ENCODE results near the gene CAPN11.
"Not testable (repeated sequence)": the region's sequence is repeated elsewhere in the genome, so short reads cannot be mapped to it uniquely, and the experiment has no call there.

The CAPN11 gene

DNA sequence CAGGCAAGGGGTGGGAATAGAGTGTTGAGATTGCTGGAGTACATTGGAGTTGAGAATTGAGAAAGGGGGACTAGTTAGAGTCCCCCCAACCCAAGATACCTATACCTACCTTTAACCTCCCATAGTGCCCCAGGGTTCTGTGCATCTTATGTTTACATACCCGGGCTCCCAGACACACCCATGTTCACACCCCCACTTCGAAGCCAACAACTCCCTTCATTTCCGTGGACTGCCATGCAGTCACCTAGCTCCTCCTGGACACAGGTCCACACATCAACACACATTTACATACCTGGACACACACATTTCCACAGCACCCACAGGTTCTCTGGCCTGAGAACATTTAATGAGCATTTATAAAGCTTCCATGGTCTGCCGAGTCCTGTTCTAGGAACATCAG is 26.1 kb upstream of the CAPN11 start:
- no peak for DNase-seq

- DNase-seq, result no peak
Observed at GRCh38 chr6:44133003-44133931, 25.4 kb upstream of the CAPN11 start.

GRCh38 chr6:44133981-44134711 is 24.5 kb upstream of the CAPN11 start:
- DNase-seq, result no peak

GRCh38 chr6:44135173-44135758 is 23.4 kb upstream of the CAPN11 start:
- DNase-seq, result no peak

DNA sequence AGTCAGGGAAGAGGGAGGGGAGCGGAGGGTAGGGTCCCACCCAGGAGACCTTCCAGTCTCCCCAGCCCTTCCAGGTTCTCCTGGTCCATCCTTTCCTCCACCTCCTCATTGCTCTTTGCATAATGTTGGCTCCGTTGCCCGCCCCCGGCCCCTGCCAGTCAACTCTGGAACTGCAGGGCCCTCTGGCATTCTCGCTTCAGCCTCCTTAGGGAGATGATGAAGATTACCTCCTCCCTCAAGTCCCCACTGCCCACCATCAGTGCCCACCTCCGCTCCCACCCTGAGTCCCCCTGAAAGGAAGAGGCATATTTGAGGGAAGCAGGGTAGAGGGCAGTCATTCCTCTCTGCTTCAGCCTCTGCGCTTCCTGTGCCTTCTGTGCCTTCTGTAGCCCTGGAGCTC is 22.7 kb upstream of the CAPN11 start:
- no peak for DNase-seq

GRCh38 chr6:44138717-44139350 is 19.8 kb upstream of the CAPN11 start:
- DNase-seq, result no peak

DNA sequence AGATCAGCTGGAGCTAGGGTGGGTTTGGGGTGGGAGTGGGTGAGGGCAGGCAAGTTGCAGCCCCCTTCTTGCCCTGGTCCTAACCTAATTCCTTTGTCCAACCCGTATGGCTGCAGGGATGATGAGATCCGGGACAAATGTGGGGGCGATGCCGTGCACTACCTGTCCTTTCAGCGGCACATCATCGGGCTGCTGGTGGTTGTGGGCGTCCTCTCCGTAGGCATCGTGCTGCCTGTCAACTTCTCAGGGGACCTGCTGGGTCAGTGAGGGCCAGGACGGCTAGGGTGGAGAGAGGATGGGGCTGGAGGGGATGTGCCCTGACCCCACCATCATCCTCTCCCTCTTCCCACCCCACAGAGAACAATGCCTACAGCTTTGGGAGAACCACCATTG is 19.3 kb upstream of the CAPN11 start:
- no peak for DNase-seq

GRCh38 chr6:44142835-44143234 is 15.8 kb upstream of the CAPN11 start:
- DNase-seq, result no peak

DNA sequence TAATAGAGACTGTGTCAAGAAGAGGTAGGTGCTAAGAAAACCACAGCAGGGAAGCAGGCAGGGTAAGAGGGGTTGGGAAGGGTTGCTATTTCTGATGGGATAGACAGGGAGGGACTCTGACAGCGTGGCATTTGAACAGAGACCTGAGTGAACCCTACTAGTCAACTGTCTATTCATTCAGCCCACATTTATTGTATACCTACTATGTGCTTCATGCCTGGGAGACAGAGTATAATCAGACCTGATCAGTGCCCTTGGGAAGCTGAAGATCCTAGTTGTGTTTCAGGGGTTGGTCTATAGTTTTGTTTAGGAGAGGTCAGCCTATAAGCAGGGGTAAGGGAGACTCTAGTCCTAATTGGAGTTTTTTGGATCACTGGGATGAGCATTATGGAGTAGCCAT is 14.9 kb upstream of the CAPN11 start:
- DNase-seq, result no peak

DNA sequence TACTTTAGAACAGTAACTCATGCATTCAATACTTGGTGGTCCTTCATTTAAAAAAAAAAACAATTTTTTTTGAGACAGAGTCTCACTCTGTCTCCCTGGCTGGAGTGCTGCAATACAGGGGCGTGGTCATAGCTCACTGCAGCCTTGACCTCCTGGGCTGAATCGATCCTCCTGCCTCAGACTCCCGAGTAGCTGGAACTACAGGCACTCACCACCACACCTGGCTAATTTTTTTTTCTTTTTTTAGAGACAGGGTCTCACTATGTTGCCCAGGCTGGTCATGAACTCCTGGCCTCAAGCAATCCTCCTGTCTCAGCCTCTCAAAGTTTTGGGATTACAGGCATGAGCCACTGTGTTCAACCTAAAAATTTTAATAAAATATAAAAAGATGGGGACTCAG is 14.1 kb upstream of the CAPN11 start:
- not testable (repeated sequence) for DNase-seq

DNA sequence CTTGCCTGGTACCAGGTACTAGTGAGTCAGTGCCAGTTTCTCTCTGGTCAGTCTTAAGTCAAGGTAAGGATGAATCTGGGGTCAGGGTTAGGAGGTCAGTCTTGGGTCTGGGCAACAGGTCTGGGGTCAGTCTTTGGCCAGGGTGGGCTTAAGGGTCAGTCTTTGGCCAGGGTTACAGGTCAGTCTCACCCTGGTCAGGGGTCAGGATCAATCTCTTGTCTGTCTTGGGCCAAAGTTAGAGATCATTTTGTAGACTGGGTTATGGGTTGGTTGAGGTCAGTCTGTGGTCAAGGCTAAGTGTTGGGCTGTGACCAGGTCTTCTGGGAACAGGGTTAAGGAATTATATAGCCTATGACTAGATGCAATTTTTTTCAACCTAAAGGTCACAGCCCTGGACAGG is 12.8 kb upstream of the CAPN11 start:
- no peak for DNase-seq

DNA sequence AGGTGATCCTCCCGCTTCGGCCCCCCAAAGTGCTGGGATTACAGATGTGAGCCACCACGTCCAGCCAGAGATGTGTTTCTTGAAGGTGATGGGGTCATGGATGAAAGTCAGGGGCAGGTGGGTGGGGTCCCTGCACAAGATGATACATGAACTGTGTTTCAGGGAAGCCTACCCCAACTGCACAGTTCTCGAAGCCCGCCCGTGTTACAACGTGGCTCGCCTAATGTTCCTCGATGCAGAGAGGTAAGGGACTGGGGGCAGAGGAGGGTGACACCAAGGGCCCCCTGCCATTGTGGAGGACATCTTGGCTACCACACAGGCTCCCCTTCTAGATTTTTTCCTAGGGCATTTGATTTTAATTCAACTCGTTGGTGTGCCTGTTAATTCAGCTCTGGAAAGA is 11.9 kb upstream of the CAPN11 start:
- DNase-seq, result no peak

DNA sequence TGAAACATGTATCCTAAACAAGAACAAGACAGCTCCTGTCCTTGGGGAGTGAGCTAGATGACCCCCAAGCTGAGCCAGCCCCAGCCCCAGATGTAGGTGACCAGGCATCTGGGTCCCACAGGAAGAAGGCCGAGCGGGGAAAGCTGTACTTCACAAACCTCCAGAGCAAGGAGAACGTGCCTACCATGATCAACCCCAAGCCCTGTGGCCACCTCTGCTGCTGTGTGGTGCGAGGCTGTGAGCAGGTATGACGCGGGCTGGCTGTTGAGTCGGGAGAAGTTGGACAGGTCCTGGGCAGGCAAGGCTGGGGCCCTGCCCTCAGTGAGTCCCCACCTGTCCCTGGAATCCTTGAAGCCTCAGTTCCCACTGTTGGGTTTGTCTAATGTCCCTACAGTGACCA is 11.4 kb upstream of the CAPN11 start:
- DNase-seq, result no peak

DNA sequence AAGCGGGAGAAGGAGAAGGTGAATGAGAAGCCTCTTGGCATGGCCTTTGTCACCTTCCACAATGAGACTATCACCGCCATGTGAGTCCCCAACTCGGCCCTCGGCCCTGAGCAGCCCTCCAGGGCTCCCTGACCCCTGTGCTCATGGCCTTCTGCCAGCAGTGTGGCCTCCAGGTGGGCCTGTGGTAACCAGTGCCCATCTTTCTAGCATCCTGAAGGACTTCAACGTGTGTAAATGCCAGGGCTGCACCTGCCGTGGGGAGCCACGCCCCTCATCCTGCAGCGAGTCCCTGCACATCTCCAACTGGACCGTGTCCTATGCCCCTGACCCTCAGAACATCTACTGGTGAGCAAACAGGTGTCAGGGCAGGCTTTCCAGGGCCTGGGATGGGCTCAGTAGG is 10.3 kb upstream of the CAPN11 start:
- no peak for DNase-seq

DNA sequence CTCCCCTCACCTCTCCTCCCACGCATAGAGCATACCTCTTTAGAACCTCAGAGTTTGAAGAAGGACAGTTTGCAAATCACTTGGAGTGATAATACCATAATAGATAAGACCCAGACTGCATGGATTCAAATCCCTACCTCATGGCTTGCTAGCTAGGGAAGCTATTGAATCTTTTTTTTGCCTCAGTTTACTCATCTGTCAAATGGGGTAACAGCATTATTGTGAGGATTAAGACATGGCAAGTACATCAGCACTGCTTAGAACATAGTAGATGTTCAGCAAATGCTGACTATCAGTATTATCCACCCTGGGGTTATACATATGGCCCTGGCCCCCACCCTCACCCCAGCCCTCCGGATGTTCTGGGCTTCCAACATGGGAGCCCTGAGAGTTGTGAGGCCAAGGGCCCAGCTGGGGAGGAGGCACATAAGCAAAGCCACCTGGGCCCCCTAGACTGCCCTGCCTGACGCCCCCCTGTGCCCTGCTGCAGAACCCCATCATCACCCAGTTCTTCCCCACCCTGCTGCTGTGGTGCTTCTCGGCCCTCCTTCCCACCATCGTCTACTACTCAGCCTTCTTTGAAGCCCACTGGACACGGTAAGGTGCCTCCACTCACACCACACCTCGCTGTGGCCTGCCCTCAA is 9.1 kb upstream of the CAPN11 start:
- DNase-seq, result no peak

- DNase-seq, result no peak
Observed at GRCh38 chr6:44150317-44150917, 8.2 kb upstream of the CAPN11 start.

GRCh38 chr6:44151348-44152108 is 7.1 kb upstream of the CAPN11 start:
- DNase-seq, result peak; percentile 71 to 79

- DNase-seq, result no peak
Observed at GRCh38 chr6:44152109-44152461, 6.5 kb upstream of the CAPN11 start.

GRCh38 chr6:44152533-44152932 is 6.1 kb upstream of the CAPN11 start:
- no peak for DNase-seq

DNA sequence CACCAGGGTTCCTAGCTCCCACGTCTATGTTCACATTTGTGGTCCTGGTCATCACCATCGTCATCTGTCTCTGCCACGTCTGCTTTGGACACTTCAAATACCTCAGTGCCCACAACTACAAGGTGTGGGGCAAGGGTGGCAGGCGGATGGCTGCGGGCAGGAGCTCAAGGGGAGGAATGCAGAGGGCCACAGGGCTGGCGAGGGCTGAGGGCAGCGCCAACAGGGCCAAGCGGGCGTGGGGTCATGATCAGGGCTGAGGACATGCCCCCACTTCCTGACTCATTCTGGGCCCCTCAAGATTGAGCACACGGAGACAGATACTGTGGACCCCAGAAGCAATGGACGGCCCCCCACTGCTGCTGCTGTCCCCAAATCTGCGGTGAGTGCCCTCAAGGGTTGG is 4.6 kb upstream of the CAPN11 start:
- DNase-seq, result no peak

DNA sequence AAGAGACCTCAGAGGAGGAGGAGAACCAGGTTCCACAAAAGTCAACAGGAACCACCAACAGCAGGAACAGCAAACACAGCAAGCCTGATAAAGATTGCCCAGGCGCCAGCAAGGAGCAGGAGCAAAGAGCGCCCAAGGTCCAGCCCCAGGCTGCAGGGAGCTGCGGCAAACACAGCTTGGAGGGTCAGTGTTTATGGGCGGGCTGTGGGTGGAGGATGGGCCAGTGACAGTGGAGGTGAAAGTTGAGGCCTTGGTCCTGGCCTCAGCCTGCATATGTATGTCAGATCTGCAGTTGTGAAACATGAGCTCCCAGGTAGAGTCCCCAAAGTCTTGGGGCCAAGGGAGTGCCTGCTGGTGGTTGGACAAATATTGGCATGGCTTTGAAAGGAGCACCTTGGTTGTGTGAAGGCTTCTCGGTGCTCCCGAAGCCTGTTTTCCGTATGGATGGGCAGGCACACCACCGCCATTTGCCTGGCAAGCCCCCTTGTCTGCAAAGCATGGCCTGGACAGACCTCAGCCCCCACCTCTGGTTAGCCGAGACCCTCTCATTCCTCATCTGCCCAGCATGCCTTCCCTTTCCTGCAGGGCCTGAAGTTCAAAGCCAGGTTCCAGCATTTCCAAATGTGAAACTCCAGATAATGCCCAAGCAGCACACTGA is 2.0 kb upstream of the CAPN11 start:
- no peak for DNase-seq

Data from stimulated activated CD4-positive, alpha-beta T cell treated with anti-CD3 and anti-CD28 coated beads, Interleukin-4, amount 100 ng/mL, for 4 hours (primary cell).